ENCODE data around the gene TRAPPC11. TPM values are rescaled to one million over a fixed set of nuclear protein-coding genes. Genes with fewer than 3 reads are reported as not detected.
"Not testable (repeated sequence)": the region's sequence is repeated elsewhere in the genome, so short reads cannot be mapped to it uniquely, and the experiment has no call there.

The TRAPPC11 gene
- total RNA-seq, 1 donor from 2014 or later, result 49.4 TPM

DNA sequence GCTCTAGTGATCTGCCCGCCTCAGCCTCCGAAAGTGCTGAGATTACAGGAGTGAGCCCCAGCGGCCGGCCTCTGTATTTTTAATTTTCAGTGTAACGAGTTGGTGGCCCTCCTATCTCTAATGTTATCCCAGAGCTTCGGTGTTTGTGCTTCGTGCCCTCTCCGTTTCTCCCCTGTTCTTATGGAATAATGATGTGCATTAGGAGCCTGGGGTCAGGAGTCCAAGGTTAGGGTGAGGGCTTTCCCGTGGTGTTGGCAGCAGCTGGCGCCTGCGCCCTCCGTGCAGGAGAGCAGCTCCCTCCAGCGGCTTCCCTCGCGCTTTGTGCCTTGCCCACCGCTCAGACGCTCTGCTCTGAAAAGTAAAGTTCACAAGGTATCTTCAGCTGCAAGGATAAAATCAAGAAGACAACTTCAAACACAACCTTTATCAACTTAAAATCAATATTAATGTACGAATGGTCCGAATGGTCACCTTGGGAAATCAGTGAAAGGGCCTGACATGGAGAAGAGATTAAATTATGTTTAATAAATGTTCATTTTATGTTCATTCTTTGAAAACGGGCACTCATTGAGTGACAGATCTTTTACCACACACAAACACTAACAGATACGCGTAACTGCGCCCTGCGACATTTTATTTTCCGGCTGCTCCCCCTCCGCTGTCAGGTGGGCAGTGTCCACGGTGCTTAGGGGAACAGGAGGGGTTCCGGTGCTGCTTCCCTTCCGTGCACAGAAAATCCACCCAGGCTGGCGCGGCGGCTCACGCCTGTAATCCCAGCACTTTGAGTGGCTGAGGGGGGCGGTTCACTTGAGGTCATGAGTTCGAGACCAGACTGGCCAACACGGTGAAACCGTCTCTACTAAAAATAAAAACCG is 62.4 kb downstream of the TRAPPC11 start:
- DNase-seq (ENCODE audit: low spot score), result peak; percentile 53

DNA sequence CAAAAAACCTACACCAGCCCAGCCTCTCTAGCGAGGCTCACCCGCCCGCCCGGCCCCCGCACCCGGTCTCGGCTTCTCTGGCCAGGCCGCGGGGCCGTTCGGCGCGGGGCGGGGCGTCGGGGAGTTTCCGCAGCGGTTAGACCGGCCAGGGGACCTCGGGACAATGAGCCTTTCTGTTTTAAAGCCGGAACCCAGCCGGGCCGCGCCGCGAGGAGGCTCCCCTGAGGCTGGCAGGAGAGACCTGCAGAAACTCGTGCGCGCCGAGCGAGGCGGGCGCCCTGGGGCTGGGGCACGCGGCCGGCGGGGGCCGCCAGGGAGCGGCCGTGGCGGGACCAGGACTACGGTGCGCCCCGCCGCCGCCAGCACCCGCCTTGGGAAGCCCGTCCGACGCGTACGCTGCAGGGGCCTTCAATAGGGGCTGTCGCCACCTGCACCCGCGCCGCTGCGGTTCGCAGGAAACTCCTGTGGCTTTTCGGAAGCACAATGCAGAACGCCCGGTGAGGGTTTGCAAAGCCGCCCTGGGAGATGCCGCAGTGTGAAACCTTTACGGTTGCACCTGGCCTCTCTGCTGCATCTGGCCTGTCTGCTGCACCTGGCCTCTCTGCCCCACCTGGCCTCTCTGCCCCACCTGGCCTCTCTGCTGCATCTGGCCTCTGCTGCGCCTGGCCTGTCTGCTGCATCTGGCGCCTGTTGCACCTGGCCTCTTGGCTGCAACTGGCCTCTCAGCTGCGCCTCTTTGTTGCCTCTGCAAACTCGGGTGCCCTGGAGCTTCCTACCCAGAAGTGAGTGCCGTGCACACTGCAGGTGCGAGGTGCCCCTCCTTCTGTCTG is 63.9 kb downstream of the TRAPPC11 start:
- peak; percentile 59 for DNase-seq (ENCODE audit: low spot score)

DNA sequence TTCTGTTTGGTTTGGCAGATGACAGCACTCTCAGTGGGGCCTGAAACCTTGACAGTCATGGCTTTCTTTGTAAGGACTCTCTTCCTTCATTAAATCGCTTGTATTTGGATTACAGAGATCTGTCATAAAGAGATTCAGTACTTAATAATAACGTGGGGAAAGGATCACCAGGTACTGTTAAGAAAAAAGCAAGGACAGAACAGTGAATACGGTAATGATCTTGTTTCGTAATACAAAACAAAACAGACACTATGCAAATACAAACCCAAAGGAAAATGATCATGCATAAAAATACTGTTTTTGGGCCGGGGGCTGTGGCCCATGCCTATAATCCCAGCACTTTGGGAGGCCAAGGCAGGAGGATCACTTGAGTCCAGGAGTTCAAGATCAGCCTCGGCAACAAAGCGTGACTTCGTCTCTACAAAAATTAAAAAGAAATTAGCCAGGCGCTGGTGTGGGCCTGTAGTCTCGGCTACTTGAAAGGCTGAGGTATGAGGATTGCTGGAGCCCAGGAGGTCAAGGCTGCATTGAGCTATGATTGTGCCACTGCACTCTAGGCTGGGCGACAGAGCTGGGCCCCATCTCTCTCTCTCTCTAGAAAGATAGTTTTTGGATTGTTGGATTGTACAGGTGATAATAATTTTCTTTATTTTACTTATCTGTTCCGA is 64.6 kb downstream of the TRAPPC11 start:
- no peak for DNase-seq (ENCODE audit: low spot score)

DNA sequence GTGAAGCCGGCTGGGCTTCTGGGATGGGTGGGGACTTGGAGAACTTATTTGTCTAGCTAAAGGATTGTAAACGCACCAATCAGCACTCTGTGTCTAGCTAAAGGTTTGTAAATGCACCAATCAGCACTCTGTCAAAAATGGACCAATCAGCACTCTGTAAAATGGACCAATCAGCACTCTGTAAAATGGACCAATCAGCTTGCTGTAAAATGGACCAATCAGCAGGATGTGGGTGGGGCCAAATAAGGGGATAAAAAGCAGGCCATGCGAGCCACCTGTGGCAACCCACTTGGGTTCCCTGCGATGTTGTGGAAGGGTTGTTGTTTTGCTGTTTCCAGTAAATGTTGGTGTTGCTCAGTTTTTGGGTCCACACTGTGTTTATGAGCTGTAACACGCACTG is 66.5 kb downstream of the TRAPPC11 start:
- DNase-seq (ENCODE audit: low spot score), result not testable (repeated sequence)

DNA sequence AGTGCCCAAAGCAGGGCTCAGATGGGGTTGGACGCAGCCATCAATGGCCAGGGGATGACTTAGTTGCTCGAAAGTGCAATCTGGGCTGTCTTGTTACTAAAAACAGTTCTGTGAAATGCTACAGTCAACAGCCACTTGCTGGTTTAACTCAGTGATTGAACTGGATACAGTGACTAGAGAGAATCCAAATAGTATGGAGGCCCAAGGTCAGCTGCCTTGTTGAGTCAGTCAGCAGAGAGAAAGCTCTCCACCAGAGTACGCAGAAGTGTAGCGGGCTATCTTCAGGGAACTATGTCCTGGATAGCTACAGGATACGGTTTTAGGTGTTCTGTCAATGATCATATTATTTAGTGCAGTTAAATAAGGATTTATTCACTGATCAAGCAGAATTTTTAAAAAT is 68.4 kb downstream of the TRAPPC11 start:
- DNase-seq (ENCODE audit: low spot score), result no peak

DNA sequence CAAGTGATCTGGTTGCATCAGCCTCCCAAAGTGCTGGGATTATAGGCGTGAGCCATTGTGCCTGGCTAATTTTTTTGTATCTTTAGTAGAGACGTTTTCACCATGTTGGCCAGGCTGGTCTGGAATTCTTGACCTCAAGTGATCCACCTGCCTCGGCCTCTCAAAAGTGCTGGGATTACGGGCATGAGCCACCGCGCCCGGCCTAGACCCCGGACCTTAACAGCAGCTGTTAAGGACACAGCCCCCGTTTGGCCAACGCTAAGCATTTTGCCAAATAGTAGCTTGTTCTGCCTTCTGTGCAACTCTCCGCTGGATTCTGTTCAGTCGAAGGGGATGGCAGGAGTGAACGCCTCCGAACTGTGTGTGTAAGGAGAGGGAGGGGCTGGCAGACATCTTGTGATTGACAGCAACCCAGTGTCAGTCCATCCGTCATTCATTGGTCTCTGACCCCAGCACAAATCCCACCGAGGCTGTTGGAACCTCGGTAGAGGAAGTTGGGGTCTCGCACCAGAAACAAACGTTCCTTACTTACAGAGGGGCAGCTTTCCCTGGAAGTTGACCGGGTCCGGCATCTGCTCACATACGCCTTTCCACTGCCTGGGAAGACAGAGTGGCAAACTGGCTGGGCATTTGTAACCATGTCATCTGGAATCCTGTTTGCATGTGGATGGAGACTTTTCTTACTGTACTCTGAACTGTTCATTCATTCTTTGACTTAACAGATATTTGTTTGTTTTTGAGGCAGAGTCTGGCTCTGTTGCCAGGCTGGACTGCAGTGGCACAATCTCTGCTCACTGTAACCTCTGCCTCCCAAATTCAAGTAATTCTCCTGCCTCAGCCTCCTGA is 69.4 kb downstream of the TRAPPC11 start:
- DNase-seq (ENCODE audit: low spot score), result no peak

DNA sequence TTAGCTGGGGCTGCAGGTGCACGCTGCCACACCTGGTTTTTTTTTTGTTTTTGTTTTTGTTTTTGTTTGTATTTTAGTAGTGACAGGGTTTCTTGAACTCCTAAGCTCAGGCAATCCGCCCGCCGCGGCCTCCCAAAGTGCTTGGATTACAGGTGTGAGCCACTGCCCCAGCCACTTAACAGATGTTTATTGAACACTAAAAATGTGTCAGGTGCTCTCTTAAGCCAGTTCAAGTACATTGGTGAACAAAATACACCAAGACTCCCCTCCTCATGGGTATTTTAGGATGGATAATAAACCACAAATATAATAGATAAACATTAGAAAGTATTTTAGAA is 69.9 kb downstream of the TRAPPC11 start:
- no peak for DNase-seq (ENCODE audit: low spot score)

DNA sequence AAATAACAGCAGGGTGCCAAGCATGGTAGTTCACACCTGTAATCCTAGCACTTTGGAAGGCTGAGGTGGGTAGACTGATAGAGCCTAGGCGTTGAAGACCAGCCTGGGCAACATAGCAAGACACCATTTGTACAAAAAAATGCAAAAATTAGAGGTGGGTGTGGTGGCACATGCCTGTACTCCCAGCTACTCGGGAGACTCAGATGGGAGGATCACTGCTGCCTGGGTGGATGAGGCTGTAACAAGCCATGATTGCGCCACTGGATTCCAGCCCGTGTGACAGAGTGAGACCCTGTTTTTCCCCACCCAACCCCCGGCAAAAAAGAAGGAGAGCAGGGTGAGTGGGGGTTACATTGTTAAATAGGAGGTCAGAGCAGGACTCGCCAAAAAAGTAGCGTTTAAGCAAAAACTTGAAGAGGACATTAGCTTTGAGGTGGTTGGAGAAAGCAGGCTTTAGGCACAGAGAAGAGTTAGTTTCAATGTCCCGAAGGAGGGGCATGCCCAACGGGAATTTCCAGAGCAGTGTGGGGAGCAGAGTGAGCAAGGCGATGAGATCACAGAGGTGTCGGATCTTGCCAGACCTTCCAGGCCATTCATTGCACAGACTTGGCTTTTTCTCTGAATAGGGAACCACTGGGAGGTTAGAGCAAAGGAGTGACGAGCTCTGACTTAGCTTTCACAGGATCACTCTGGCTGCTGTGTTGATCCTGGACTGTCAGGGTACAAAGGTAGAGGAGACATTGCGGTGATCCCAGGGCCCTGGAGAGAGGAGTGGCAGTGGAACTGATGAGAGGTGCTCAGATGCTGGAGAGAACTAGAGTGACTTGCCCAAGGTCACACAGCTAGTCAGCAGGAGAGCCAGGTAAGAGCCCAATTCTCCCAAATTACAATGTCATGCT is 70.6 kb downstream of the TRAPPC11 start:
- DNase-seq (ENCODE audit: low spot score), result no peak

DNA sequence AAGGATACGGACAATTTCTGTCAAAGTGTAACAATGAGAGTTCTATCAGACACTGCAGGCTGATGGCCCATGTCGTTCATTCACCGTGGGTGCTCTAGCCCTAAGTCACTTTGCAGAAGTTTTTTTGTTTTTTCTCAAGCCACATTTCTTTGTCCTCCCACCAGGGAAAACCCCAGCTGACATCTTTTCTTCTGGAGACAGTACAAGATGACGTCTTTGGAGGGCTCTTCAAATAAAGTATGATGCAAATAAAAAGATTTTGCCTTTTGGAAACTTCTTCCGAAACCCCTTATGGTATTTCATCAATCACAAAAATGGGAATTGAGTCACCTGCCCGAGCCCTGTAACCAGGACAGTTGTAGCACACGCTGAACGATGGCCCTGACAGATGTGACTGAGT is 73.2 kb downstream of the TRAPPC11 start:
- no peak for DNase-seq (ENCODE audit: low spot score)

DNA sequence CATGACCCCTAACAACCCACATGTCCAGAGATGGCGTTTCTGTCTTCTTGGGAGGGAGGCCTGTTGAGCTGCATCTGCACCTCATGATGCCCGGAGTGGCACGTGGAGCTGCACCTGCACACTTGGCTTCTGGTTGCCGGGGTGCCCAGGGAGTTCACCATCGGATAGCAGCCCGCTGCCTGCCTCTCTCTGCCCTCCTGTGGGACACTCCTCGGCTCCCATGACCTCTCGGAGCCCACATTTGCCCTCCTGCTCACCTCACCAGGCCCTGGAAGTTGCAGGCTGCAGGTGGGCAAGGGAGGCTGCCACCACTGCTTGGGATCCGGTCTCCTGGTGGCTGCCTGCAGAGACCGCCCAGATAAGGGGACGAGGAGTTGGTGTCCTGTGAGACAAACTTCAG is 74.1 kb downstream of the TRAPPC11 start:
- no peak for DNase-seq (ENCODE audit: low spot score)

DNA sequence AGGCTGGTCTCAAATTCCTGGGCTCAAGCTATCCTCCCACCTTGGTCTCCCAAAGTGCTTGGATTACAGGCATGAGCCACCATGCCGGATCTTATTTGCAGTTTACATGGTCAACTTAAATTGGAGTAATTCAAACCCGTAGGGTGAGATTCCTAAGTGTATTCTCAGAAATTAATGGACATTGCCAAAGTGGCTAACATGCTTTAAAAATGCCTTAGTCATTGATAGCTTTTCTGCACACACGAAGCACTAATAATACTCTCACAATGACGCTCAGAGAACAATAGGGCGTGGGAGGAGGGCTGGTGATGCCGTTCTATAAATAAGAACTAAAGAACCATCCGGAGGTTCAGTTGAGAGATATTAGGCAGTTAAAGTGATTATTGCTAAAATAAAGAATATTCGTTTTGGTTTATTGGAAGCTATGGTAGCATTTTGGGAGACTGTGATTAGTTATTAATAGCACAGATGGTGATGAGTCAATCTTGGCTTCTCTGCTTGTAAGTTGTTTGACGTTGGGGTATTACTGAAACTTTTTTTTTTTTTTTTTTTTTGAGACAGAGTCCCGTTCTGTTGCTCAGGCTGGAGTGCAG is 79.1 kb downstream of the TRAPPC11 start:
- no peak for DNase-seq (ENCODE audit: low spot score)

DNA sequence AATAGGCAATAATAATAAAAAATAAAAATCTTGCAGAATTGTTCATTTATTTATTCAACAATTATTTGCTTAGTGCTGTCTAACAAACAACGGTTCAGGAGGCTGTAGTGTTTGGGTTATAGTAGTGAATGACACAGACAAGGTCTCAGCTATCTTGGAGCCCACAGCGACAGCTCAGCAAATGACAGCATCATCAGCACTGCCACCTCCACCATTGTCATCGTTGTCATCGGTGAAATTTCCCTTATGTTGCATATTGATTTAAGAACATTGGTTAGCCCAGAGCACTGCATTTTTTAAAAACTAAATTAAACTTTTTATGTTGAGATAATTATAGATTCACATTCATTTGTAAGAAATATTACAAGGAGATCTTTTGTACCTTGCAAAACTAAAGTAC is 79.9 kb downstream of the TRAPPC11 start:
- DNase-seq (ENCODE audit: low spot score), result no peak

DNA sequence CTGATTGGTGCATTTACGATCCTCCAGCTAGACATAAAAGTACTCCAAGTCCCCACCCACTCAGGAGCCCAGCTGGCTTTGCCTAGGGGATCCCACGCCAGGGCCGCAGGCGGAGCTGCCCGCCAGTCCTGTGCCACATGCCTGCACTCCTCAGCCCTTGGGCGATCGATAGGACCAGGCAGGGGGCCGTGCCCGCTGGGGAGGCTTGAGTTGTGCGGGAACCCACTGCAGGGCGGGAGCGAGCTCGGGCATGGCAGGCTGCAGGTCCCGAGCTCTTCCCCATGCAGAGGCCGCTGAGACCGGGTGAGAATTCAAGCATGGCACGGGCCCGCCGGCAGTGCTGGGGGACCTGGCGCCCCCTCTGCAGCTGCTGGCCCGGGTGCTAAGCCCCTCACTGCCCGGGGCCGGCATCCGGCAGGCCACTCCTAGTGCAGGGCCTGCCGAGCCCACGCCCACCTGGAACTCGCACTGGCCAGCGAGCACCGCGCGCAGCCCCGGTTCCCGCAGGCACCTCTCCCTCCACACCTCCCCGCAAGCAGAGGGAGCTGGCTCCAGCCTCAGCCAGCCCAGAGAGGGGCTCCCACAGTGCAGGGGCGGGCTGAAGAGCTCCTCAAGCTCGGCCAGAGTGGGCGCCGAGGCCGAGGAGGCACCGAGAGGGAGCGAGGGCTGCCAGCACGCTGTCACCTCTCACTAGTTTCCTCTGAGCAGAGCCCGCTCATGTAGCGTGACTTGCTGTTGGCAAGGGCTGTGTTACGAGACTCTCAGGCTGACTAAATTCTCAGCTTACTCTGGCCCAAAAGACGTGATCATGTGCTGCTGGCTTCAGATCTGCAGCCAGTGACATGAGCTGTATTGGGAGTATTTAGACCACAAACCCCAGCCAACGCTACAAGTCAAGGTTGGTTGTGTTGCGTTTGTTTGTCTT is 87.5 kb downstream of the TRAPPC11 start:
- no peak for DNase-seq (ENCODE audit: low spot score)

DNA sequence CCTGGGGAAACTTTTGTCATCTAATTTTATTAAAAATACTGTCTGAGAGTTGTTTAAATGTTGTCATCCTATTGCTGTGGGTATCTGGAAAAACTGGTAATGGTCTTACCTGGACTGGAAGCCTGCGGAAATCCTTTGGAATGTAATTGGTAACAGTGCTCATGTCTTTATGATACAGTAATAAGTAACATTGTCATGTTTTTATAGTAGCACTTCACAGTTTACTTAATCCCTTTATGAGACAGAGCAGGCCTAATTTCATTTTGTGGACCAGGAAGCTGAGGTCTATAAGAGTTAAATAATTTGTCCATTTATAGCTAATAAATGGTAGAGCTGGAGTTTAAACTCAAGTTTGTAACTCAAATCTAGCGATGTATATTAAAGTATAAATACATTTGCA is 88.3 kb downstream of the TRAPPC11 start:
- no peak for DNase-seq (ENCODE audit: low spot score)

DNA sequence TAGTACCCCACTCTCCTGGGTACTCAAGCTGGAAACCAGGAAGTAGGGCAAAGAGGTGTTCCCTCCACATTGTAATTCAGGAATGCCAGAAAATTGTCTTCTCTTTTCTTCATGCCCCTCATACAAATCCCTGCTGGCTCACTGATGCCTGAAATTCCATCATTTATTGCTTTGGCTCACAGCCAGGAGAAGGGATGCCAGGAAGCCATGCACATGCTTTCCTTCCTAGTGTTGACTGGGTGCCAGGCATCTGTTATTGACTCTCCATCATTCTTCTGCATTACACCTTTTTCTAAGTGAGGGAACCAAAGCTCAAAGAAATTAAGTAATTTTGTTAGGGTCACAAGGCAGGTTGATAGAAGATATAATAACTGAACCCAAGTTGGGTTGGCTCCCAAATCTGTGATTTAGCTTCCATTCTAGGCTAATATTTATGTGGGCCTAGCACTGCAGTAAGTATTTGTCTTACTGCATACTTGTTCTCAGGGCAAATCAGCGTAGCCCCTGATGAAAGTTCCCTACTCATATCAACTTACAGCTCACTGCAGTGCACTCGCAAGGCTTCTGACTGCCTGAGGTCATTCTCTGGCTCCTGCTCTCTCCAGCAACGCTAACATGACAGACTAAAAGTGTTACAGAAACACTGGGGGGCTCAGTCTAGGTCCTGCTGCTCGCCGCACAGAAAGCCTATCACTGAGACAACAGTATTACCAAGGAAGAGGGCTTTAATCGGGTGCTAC is 89.0 kb downstream of the TRAPPC11 start:
- no peak for DNase-seq (ENCODE audit: low spot score)

DNA sequence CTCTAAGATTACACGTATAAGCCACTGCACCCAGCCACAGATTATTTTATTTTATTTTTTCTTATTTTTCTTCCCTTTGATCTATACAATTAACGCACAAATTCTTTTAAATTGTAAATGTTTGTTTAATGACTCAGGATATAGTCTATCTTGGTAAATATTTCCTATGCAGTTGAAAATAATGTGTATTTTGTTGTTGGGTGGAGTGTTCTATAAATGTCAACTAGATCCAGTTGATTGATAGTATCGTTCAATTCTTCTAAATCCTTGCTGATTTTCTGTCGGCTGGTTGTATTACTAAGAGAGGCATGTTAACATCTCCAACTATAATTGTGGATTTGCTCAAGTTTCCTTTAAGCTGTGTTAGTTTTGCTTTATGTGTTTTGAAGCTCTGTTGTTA is 92.0 kb downstream of the TRAPPC11 start:
- DNase-seq (ENCODE audit: low spot score), result no peak

DNA sequence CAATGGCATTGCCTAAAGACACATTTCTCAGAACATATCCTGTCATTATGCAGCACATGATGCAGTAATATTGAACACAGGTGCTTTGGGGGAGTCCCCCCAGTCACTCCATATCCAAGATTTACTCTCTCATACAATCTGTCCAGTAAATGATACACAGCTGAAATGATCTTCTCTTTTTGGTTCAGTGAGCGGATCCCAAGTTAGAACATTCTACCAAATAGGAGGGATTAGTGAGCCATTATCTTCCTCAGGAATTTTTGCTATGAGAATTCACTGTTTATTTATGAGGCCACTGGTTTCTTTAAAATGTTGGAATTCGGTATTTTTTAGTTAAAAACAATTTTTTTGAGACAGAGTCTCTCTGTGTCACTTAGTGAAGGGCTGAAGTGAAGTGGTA is 96.5 kb downstream of the TRAPPC11 start:
- no peak for DNase-seq (ENCODE audit: low spot score)

DNA sequence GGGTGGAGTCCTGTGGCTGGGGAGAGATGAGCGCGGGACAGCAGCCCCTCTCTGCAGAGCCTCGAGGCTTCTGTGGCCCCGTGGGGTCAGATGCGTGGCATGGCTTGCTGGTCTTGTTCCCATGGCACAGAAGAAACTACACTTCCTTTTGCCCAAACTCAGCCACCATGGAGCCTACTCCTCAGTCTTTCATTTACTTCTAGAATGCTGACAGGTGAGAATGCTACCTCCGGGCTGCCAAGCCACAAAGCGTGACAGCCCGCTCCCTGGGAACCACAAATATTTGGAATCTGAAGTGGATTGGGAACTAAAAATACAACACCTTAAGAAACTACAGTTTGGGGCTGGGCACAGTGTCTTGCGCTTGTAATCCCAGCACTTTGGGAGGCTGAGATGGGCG is 98.0 kb downstream of the TRAPPC11 start:
- DNase-seq (ENCODE audit: low spot score), result no peak
